SK-MEL-5 (cell line): Measurements from ENCODE around the gene GABPB2. TPM values are rescaled to one million over a fixed set of nuclear protein-coding genes. Genes with fewer than 3 reads are reported as not detected.
A peak's percentile ranks its signal among the peaks of the same experiment; 100 is the strongest.

Experiments
- DNase-seq: peaks from one replicate; pipeline ENCODE4 v3.0.0-alpha.2; 2016; ENCODE audit warnings: low read depth, low spot score
- in situ Hi-C: cut with HindIII; loops from 2 replicates; pipeline ENCODE4 v1.10.0; 2016; ENCODE audit warnings: low sequenced_read_pairs, high pct_unique_total_duplicates, low pct_unique_long_range_greater_than_20kb
- total RNA-seq: library from RNA; depleted of rRNA; stranded (reverse); fragments of >200 nt; shearing (Covaris generic); gene quantifications from 2 replicates; pipeline ENCODE4 v1.2.3, GENCODE V29; 2014

Gene GABPB2
- total RNA-seq, 1 experiment from 2014 or later, result 8.1 TPM

- no peak for DNase-seq
- in situ Hi-C loops, result no loop called here
Measured at GRCh38 chr1:151113877-151114276, 43.3 kb downstream of the GABPB2 start.

- in situ Hi-C loops, result no loop called here
- no peak for DNase-seq
Measured at GRCh38 chr1:151124763-151125403, 54.3 kb downstream of the GABPB2 start.

- DNase-seq, result peak; percentile 72
- in situ Hi-C loops, result no loop called here
Measured at GRCh38 chr1:151128800-151129199, 58.2 kb downstream of the GABPB2 start.

- in situ Hi-C loops, result loop anchor here (5.0 kb wide), 1 partner anchor 34 kb away; no protein-coding TSS in a partner anchor
Measured at GRCh38 chr1:151130987-151131586, 60.5 kb downstream of the GABPB2 start.

GRCh38 chr1:151131701-151132334 lies 61.3 kb downstream of the GABPB2 start:
- DNase-seq, result no peak
- in situ Hi-C loops, result loop anchor here (5.0 kb wide), 1 partner anchor 35 kb away; no protein-coding TSS in a partner anchor

More at GRCh38 chr1:151130987-151131586, 60.5 kb downstream of the GABPB2 start:
- DNase-seq, result no peak

GRCh38 chr1:151132335-151133017 lies 61.9 kb downstream of the GABPB2 start:
- in situ Hi-C loops, result loop anchor here (5.0 kb wide), 1 partner anchor 35 kb away; no protein-coding TSS in a partner anchor
- DNase-seq, result no peak

- in situ Hi-C loops, result loop anchor here (5.0 kb wide), 1 partner anchor 36 kb away; no protein-coding TSS in a partner anchor
- DNase-seq, result no peak
Measured at GRCh38 chr1:151133018-151133806, 62.7 kb downstream of the GABPB2 start.

GRCh38 chr1:151134396-151134795 lies 63.8 kb downstream of the GABPB2 start:
- DNase-seq, result no peak
- in situ Hi-C loops, result loop anchor here (5.0 kb wide), 1 partner anchor 37 kb away; no protein-coding TSS in a partner anchor

- DNase-seq, result no peak
- in situ Hi-C loops, result loop anchor here (5.0 kb wide), 1 partner anchor 38 kb away; no protein-coding TSS in a partner anchor
Measured at GRCh38 chr1:151134991-151135390, 64.4 kb downstream of the GABPB2 start.

- no peak for DNase-seq
- in situ Hi-C loops, result no loop called here
Measured at GRCh38 chr1:151135433-151136385, 65.1 kb downstream of the GABPB2 start.

- in situ Hi-C loops, result no loop called here
- DNase-seq, result no peak
Measured at GRCh38 chr1:151137789-151138188, 67.2 kb downstream of the GABPB2 start.

GRCh38 chr1:151142411-151143056 lies 72.0 kb downstream of the GABPB2 start:
- in situ Hi-C loops, result no loop called here
- DNase-seq, result no peak

GRCh38 chr1:151143057-151143435 lies 72.5 kb downstream of the GABPB2 start:
- no peak for DNase-seq
- in situ Hi-C loops, result no loop called here

GRCh38 chr1:151143986-151144385 lies 73.4 kb downstream of the GABPB2 start:
- in situ Hi-C loops, result no loop called here
- no peak for DNase-seq

- in situ Hi-C loops, result no loop called here
- DNase-seq, result no peak
Measured at GRCh38 chr1:151144474-151145303, 74.1 kb downstream of the GABPB2 start.
